PFSK-1 (cell line): ENCODE measurements around the gene SNHG17. TPM values are rescaled to one million over a fixed set of nuclear protein-coding genes. Genes with fewer than 3 reads are reported as not detected.
A peak's percentile ranks its signal among the peaks of the same experiment; 100 is the strongest.

Source experiments
- FOXP2 ChIP-seq: optimal IDR thresholded peaks from 2 replicates; pipeline ENCODE3; 2011; ENCODE audit warnings: borderline replicate concordance, control low read depth, inconsistent platforms; ENCODE audit not compliant: insufficient read depth; ENCODE audit errors: extremely low read length, extremely low read depth
- POLR2AphosphoS5 ChIP-seq: IDR thresholded peaks from 2 replicates; pipeline ENCODE4 v1.6.1; 2012; ENCODE audit warnings: low read depth, mild to moderate bottlenecking, control low read depth, low read length, moderate library complexity
- SIN3A ChIP-seq: IDR thresholded peaks from 2 replicates; pipeline ENCODE4 v1.6.1; 2012; ENCODE audit warnings: mild to moderate bottlenecking, low read length, moderate library complexity, borderline replicate concordance; ENCODE audit not compliant: insufficient read depth
- TAF1 ChIP-seq: IDR thresholded peaks from 2 replicates; pipeline ENCODE4 v1.6.1; 2012; ENCODE audit warnings: low read length, control low read depth, borderline replicate concordance; ENCODE audit not compliant: insufficient read depth
- polyA plus RNA-seq: library from polyadenylated mRNA; unstranded; fragments of >200 nt; gene quantifications from one replicate; pipeline ENCODE4 v1.2.1, GENCODE V29; 2012; ENCODE audit warnings: low read depth, missing spikeins; ENCODE audit not compliant: insufficient read length
- TF ChIP-seq, protein P1 (sequence below), 2 experiments: IDR thresholded peaks; 2 replicates each; pipeline versions ENCODE4 v1.6.1 to v1.8.0; 2011 to 2012; ENCODE audit warnings: low read depth in 2 of 2, low read length in 2 of 2, control low read depth in 1 of 2, inconsistent platforms in 1 of 2, mild to moderate bottlenecking in 1 of 2, moderate library complexity in 1 of 2; ENCODE audit not compliant: insufficient read depth in 1 of 2

The SNHG17 gene
- polyA plus RNA-seq: 143 TPM

GRCh38 chr20:38434770-38435554 is at the start of gene SNHG17:
Gene SNHG17 (minus strand): TSS chr20:38435328.
- peak; percentile 100 for TF ChIP-seq TAF1
- peak; percentile 89; the same call in 1 of the 2 replicates for TF ChIP-seq SIN3A
- TF ChIP-seq, protein P1, sequence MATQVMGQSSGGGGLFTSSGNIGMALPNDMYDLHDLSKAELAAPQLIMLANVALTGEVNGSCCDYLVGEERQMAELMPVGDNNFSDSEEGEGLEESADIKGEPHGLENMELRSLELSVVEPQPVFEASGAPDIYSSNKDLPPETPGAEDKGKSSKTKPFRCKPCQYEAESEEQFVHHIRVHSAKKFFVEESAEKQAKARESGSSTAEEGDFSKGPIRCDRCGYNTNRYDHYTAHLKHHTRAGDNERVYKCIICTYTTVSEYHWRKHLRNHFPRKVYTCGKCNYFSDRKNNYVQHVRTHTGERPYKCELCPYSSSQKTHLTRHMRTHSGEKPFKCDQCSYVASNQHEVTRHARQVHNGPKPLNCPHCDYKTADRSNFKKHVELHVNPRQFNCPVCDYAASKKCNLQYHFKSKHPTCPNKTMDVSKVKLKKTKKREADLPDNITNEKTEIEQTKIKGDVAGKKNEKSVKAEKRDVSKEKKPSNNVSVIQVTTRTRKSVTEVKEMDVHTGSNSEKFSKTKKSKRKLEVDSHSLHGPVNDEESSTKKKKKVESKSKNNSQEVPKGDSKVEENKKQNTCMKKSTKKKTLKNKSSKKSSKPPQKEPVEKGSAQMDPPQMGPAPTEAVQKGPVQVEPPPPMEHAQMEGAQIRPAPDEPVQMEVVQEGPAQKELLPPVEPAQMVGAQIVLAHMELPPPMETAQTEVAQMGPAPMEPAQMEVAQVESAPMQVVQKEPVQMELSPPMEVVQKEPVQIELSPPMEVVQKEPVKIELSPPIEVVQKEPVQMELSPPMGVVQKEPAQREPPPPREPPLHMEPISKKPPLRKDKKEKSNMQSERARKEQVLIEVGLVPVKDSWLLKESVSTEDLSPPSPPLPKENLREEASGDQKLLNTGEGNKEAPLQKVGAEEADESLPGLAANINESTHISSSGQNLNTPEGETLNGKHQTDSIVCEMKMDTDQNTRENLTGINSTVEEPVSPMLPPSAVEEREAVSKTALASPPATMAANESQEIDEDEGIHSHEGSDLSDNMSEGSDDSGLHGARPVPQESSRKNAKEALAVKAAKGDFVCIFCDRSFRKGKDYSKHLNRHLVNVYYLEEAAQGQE (IDR thresholded peaks at IDR 0.05; ENCODE audit: insufficient read depth in 1 of 2, low read depth in 2 of 2, low read length in 2 of 2): peak; percentile 59 to 63; a peak in 2 of 4 replicates
- TF ChIP-seq FOXP2: peak; percentile 96
- TF ChIP-seq POLR2AphosphoS5: peak; percentile 99

GRCh38 chr20:38479596-38479995 is 44.5 kb upstream of the SNHG17 start:
- no peak for TF ChIP-seq TAF1
- no peak for TF ChIP-seq SIN3A
- TF ChIP-seq, protein P1 (IDR thresholded peaks at IDR 0.05; ENCODE audit: insufficient read depth in 1 of 2, low read depth in 2 of 2, low read length in 2 of 2): no peak
- no peak for TF ChIP-seq FOXP2

DNA sequence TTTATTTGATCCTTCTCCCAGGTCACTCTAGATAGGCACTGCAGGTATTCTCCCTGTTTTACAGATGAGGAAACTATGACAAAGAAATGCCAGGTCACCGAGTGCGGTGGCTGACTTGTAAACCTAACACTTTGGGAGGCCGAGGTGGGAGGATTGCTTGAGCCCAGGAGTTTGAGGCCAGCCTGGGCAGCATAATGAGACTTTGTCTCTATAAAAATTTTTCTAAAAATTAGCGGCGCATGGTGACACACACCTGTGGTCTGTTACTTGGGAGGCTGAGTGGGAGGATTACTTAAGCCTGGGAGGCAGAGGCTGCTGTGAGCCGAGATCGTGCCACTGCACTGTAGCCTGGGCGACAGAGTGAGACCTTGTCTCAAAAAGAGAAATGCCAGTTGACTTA is 42.6 kb upstream of the SNHG17 start:
- TF ChIP-seq SIN3A (no peak), POLR2AphosphoS5 (no peak), TAF1 (no peak), FOXP2 (no peak)
- TF ChIP-seq, protein P1 (IDR thresholded peaks at IDR 0.05; ENCODE audit: insufficient read depth in 1 of 2, low read depth in 2 of 2, low read length in 2 of 2): no peak

DNA sequence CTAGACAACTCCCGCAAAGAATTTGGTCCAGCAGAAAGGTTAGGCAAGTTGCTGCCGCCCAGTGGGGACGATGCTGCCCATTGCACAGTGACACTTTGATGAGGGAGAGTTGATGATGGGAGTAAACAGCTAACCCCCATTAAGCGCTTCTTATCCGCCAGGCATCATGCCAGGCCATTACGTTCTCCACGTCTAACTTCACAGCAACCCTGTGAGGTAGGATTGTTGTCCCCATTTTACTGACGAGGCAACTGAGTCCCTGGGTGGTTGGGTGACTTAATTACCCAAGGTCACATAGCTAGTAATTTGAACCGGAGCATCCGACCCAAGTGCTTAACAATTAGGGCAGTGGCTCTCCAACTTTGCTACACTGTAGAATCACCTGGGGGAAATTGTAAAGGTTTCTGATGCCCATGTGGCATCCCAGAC is 38.3 kb upstream of the SNHG17 start:
- TF ChIP-seq SIN3A (no peak), FOXP2 (no peak), TAF1 (no peak), POLR2AphosphoS5 (no peak)
- TF ChIP-seq, protein P1 (IDR thresholded peaks at IDR 0.05; ENCODE audit: insufficient read depth in 1 of 2, low read depth in 2 of 2, low read length in 2 of 2): no peak
